Measurements from ENCODE around the gene RAPGEF6.

DNA sequence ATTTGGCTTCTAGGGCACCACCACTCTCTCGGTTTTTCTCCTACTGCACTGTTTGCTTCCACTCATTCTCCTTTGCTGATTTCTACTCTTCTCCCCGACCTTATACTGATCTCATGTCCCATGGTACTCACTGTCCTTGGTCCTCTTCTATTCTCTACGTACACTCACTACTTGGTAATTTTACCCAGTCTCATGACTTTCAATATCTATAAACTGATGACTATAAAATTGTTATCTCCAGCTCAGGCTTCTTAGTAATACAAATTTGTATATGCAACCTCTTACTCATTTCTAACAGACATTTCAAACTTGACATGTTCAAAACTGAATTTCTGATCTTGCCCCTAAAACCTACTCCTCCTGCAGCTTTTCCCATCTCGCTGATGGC is 4.1 kb downstream of the RAPGEF6 start:
- TF ChIP-seq, protein P1, sequence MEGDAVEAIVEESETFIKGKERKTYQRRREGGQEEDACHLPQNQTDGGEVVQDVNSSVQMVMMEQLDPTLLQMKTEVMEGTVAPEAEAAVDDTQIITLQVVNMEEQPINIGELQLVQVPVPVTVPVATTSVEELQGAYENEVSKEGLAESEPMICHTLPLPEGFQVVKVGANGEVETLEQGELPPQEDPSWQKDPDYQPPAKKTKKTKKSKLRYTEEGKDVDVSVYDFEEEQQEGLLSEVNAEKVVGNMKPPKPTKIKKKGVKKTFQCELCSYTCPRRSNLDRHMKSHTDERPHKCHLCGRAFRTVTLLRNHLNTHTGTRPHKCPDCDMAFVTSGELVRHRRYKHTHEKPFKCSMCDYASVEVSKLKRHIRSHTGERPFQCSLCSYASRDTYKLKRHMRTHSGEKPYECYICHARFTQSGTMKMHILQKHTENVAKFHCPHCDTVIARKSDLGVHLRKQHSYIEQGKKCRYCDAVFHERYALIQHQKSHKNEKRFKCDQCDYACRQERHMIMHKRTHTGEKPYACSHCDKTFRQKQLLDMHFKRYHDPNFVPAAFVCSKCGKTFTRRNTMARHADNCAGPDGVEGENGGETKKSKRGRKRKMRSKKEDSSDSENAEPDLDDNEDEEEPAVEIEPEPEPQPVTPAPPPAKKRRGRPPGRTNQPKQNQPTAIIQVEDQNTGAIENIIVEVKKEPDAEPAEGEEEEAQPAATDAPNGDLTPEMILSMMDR (IDR thresholded peaks at IDR 0.05) = no peak
- TF ChIP-seq POLR2A (IDR thresholded peaks at IDR 0.05) = no peak
